Measurements from ENCODE around the gene INF2.

INF2 gene

GRCh38 chr14:104691546-104692260 is 2.3 kb downstream of the INF2 start:
- no peak for DNase-seq

GRCh38 chr14:104692261-104692938 is 3.0 kb downstream of the INF2 start:
- DNase-seq = no peak

GRCh38 chr14:104692939-104693315 is 3.5 kb downstream of the INF2 start:
- DNase-seq = no peak

- DNase-seq = no peak
These were observed 4.3 kb downstream of the INF2 start for GRCh38 chr14:104693482-104694431.

- no peak for DNase-seq
These were observed 5.1 kb downstream of the INF2 start for GRCh38 chr14:104694475-104694950.

- no peak for DNase-seq
These were observed 5.7 kb downstream of the INF2 start for GRCh38 chr14:104694991-104695659.

GRCh38 chr14:104695660-104696000 is 6.2 kb downstream of the INF2 start:
- DNase-seq = no peak

GRCh38 chr14:104696671-104697316 is 7.4 kb downstream of the INF2 start:
- no peak for DNase-seq

- no peak for DNase-seq
These were observed 7.9 kb downstream of the INF2 start for GRCh38 chr14:104697317-104697703.

GRCh38 chr14:104697892-104698583 is 8.6 kb downstream of the INF2 start:
- DNase-seq = no peak

GRCh38 chr14:104698688-104699425 is 9.4 kb downstream of the INF2 start:
- DNase-seq = no peak

GRCh38 chr14:104699426-104699748 is 10.0 kb downstream of the INF2 start:
- DNase-seq = no peak

GRCh38 chr14:104700225-104700651 is 10.8 kb downstream of the INF2 start:
- DNase-seq = no peak

- no peak for DNase-seq
These were observed 11.4 kb downstream of the INF2 start for GRCh38 chr14:104700747-104701217.

- no peak for DNase-seq
These were observed 12.1 kb downstream of the INF2 start for GRCh38 chr14:104701383-104702076.

- DNase-seq = no peak
These were observed 12.7 kb downstream of the INF2 start for GRCh38 chr14:104702106-104702505.

- no peak for DNase-seq
These were observed 13.3 kb downstream of the INF2 start for GRCh38 chr14:104702673-104703072.

GRCh38 chr14:104703269-104703668 is 13.9 kb downstream of the INF2 start:
- DNase-seq = no peak

GRCh38 chr14:104704252-104704651 is 14.8 kb downstream of the INF2 start:
- DNase-seq = no peak

- DNase-seq = no peak
These were observed 16.1 kb downstream of the INF2 start for GRCh38 chr14:104705340-104706047.

All from stimulated activated CD4-positive, alpha-beta T cell treated with anti-CD3 and anti-CD28 coated beads, Interleukin-12 subunit alpha, Interleukin-12 subunit beta, amount 100 ng/mL, for 4 hours (primary cell).